GM12878 (cell line): ENCODE results near the gene G3BP1. TPM values are rescaled to one million over a fixed set of nuclear protein-coding genes. Genes with fewer than 3 reads are reported as not detected.

Source experiments
- STAT3 ChIP-seq: IDR thresholded peaks from 2 replicates; pipeline ENCODE4 v1.6.1; 2011; ENCODE audit warnings: low read depth, low read length, improper control_type of control experiment
- YY1 ChIP-seq: IDR thresholded peaks from 2 replicates; pipeline ENCODE4 v1.6.1; 2011; ENCODE audit warnings: low read depth, mild to moderate bottlenecking, low read length
- ZNF622 ChIP-seq: fragments of 450-650 bp; IDR thresholded peaks from 2 replicates; pipeline ENCODE4 v1.6.1; 2017; ENCODE audit warnings: mild to moderate bottlenecking, inconsistent platforms
- polyA plus RNA-seq, 11 experiments: library from polyadenylated mRNA; depleted of rRNA in 4 of 11; unstranded in 6 of 11; stranded (reverse) in 5 of 11; fragments of >200 nt; fragmentation: Nextera tagmentation in 4 of 11; fragmentation: Illumina TruSeq in 1 of 11; extraction: Ambion mirVana in 4 of 11; extraction: Trizol in 1 of 11; gene quantifications; 1 replicate in 1 of 11; 2 replicates in 10 of 11; pipeline versions ENCODE4 v1.2.1 to v1.2.3, GENCODE V29; 2011 to 2016; ENCODE audit warnings: inconsistent platforms in 2 of 11, missing spikeins in 2 of 11, low read depth in 1 of 11
- total RNA-seq, 4 experiments: library from RNA; depleted of rRNA in 3 of 4; stranded (reverse); fragments of >200 nt in 3 of 4; fragmentation: Illumina TruSeq in 1 of 4; extraction: Trizol in 1 of 4; gene quantifications; 2 replicates each; pipeline versions ENCODE4 v1.2.1 to v1.2.3, GENCODE V29; 2013 to 2021
- TF ChIP-seq, protein P1 (sequence below): fragments of 450-650 bp; formaldehyde crosslinking; IDR thresholded peaks from 2 replicates; pipeline ENCODE4 v1.4.0; 2022; ENCODE audit warnings: mild to moderate bottlenecking, moderate library complexity
- TF ChIP-seq, protein P2 (sequence below): fragments of 150-350 bp; IDR thresholded peaks from 2 replicates; pipeline ENCODE4 v1.6.1; 2016; ENCODE audit warnings: low read depth, low read length
- TF ChIP-seq, protein P3 (sequence below): IDR thresholded peaks from 2 replicates; pipeline ENCODE4 v1.6.1; 2011; ENCODE audit warnings: low read depth, low read length, improper control_type of control experiment, borderline replicate concordance

The G3BP1 gene
- total and polyA plus RNA-seq, 10 of the 15 experiments (the other 5 are each of a cell fraction or from before 2014, with no cell fraction given), result 49.7 to 438 (median 148) TPM

DNA sequence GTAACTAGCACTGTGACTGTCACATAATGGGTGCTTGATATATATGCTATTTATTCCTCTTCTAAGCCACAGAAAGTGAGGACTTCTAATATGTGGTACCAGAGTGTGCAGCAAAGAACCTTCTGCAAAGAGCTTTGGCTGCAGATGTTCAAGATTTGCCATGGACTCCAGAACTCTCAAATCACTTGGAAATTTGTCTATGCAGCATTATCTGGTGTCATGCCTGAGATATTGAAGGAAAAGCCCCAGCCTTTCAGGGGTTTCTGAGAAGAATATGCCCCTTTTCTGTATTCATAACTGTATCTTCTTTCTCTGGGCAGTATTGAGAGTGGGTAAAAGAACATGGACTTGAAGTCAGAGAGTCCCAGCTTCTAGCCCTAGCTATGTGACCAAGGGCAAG, 4.8 kb upstream of the G3BP1 start (continued):
- TF ChIP-seq ZNF622 (no peak), YY1 (no peak), STAT3 (no peak)
- TF ChIP-seq, protein P1, sequence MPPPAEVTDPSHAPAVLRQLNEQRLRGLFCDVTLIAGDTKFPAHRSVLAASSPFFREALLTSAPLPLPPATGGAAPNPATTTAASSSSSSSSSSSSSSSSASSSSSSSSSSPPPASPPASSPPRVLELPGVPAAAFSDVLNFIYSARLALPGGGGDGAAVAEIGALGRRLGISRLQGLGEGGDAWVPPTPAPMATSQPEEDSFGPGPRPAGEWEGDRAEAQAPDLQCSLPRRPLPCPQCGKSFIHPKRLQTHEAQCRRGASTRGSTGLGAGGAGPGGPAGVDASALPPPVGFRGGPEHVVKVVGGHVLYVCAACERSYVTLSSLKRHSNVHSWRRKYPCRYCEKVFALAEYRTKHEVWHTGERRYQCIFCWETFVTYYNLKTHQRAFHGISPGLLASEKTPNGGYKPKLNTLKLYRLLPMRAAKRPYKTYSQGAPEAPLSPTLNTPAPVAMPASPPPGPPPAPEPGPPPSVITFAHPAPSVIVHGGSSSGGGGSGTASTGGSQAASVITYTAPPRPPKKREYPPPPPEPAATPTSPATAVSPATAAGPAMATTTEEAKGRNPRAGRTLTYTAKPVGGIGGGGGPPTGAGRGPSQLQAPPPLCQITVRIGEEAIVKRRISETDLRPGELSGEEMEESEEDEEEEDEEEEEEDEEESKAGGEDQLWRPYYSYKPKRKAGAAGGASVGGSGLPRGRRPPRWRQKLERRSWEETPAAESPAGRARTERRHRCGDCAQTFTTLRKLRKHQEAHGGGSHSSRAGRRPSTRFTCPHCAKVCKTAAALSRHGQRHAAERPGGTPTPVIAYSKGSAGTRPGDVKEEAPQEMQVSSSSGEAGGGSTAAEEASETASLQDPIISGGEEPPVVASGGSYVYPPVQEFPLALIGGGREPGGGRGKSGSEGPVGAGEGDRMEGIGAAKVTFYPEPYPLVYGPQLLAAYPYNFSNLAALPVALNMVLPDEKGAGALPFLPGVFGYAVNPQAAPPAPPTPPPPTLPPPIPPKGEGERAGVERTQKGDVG, result no peak
- TF ChIP-seq, protein P2, sequence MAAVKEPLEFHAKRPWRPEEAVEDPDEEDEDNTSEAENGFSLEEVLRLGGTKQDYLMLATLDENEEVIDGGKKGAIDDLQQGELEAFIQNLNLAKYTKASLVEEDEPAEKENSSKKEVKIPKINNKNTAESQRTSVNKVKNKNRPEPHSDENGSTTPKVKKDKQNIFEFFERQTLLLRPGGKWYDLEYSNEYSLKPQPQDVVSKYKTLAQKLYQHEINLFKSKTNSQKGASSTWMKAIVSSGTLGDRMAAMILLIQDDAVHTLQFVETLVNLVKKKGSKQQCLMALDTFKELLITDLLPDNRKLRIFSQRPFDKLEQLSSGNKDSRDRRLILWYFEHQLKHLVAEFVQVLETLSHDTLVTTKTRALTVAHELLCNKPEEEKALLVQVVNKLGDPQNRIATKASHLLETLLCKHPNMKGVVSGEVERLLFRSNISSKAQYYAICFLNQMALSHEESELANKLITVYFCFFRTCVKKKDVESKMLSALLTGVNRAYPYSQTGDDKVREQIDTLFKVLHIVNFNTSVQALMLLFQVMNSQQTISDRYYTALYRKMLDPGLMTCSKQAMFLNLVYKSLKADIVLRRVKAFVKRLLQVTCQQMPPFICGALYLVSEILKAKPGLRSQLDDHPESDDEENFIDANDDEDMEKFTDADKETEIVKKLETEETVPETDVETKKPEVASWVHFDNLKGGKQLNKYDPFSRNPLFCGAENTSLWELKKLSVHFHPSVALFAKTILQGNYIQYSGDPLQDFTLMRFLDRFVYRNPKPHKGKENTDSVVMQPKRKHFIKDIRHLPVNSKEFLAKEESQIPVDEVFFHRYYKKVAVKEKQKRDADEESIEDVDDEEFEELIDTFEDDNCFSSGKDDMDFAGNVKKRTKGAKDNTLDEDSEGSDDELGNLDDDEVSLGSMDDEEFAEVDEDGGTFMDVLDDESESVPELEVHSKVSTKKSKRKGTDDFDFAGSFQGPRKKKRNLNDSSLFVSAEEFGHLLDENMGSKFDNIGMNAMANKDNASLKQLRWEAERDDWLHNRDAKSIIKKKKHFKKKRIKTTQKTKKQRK, result no peak
- TF ChIP-seq, protein P3, sequence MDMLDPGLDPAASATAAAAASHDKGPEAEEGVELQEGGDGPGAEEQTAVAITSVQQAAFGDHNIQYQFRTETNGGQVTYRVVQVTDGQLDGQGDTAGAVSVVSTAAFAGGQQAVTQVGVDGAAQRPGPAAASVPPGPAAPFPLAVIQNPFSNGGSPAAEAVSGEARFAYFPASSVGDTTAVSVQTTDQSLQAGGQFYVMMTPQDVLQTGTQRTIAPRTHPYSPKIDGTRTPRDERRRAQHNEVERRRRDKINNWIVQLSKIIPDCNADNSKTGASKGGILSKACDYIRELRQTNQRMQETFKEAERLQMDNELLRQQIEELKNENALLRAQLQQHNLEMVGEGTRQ, result no peak
